PC-9 (cell line): ENCODE measurements around the gene MTMR10. TPM values are rescaled to one million over a fixed set of nuclear protein-coding genes. Genes with fewer than 3 reads are reported as not detected.

Experiments used
- BruUV-seq: library from RNA; stranded (reverse); fragments of 400-500 nt; replicated peaks from 2 replicates; lab custom pipeline; 2021; lab: Mats Ljungman, UMichigan
- CTCF ChIA-PET: fragments of 300-600 bp; sonication (Branson Sonifier 250); formaldehyde crosslinking; loops from one replicate; lab custom pipeline; 2022; ENCODE audit warnings: antibody characterized with exemption; lab: Charles Lee
- POLR2A ChIA-PET: fragments of 300-600 bp; sonication (Branson Sonifier 250); formaldehyde crosslinking; loops from one replicate; lab custom pipeline; 2022; ENCODE audit warnings: antibody characterized with exemption; ENCODE audit not compliant: unreplicated experiment; lab: Charles Lee
- DNase-seq, 2 experiments: peaks; one replicate each; pipeline versions ENCODE4 v3.0.0 to v3.0.0-alpha.2; 2015 to 2022; ENCODE audit warnings: mixed read lengths in 1 of 2
- H2AFZ ChIP-seq: fragments of 200-600 bp; sonication (generic); 2 replicates; pipeline ENCODE4 v1.8.1; 2017; ENCODE audit warnings: antibody characterized with exemption
- H3F3A ChIP-seq: fragments of 200-600 bp; sonication (generic); 2 replicates; pipeline ENCODE4 v1.8.1; 2017; ENCODE audit warnings: antibody characterized with exemption, mild to moderate bottlenecking, low read depth; ENCODE audit not compliant: insufficient read depth
- H3K27ac ChIP-seq: fragments of 200-600 bp; sonication (generic); 2 replicates; pipeline ENCODE4 v1.6.1; 2016; ENCODE audit warnings: mixed run types
- H3K27me3 ChIP-seq: fragments of 200-600 bp; sonication (generic); 2 replicates; pipeline ENCODE4 v1.6.1; 2016; ENCODE audit warnings: low read depth, mixed run types; ENCODE audit not compliant: insufficient read depth
- H3K36me3 ChIP-seq: fragments of 200-600 bp; sonication (generic); 2 replicates; pipeline ENCODE4 v1.6.1; 2016; ENCODE audit warnings: low read depth, mixed run types
- H3K4me1 ChIP-seq: fragments of 200-600 bp; sonication (generic); replicated peaks from 2 replicates; pipeline ENCODE4 v1.6.1; 2016; ENCODE audit warnings: mixed run types; ENCODE audit not compliant: insufficient read depth
- H3K4me2 ChIP-seq: fragments of 200-600 bp; sonication (generic); 2 replicates; pipeline ENCODE4 v1.6.1; 2017; ENCODE audit warnings: mixed run types
- H3K4me3 ChIP-seq: fragments of 200-600 bp; sonication (generic); 2 replicates; pipeline ENCODE4 v1.6.1; 2016; ENCODE audit warnings: mixed run types
- H3K79me2 ChIP-seq: fragments of 200-600 bp; sonication (generic); 2 replicates; pipeline ENCODE4 v1.6.1; 2017; ENCODE audit warnings: low read depth, mixed run types
- H3K9me2 ChIP-seq: fragments of 200-600 bp; sonication (generic); 2 replicates; pipeline ENCODE4 v1.8.1; 2017; ENCODE audit warnings: mild to moderate bottlenecking; ENCODE audit not compliant: insufficient read depth
- H3K9me3 ChIP-seq: fragments of 200-600 bp; sonication (generic); 2 replicates; pipeline ENCODE4 v1.8.1; 2016; ENCODE audit warnings: low read depth; ENCODE audit not compliant: insufficient read depth
- H4K20me1 ChIP-seq: fragments of 200-600 bp; sonication (generic); 2 replicates; pipeline ENCODE4 v1.8.1; 2017; ENCODE audit not compliant: insufficient read depth
- CTCF ChIP-seq: fragments of 200-600 bp; sonication (generic); conservative IDR thresholded peaks from 2 replicates; pipeline ENCODE4 v1.6.1; 2017; ENCODE audit warnings: mixed run types, antibody characterized with exemption, mild to moderate bottlenecking, moderate library complexity
- EZH2 ChIP-seq: fragments of 200-600 bp; sonication (generic); IDR thresholded peaks from 2 replicates; pipeline ENCODE4 v1.8.0; 2017; ENCODE audit warnings: antibody characterized with exemption, low read depth
- intact Hi-C: fragments of 100-400 bp; cut with micrococcal nuclease; formaldehyde crosslinking; loops from one replicate; pipeline ENCODE4 v1.10.0; 2022; ENCODE audit not compliant: unreplicated experiment
- total RNA-seq: library from RNA; stranded (reverse); gene quantifications from 2 replicates; pipeline ENCODE4 v1.2.3, GENCODE V29; 2021

Gene MTMR10
- total RNA-seq, 1 experiment from 2014 or later = 6.2 TPM

GRCh38 chr15:31017311-31017710 is 25.9 kb upstream of the MTMR10 start:
- H3K27ac ChIP-seq = no peak overlapping the region
- no peaks in the 10 kb centered on the region for H4K20me1 ChIP-seq
- intact Hi-C loops = no loop called here

DNA sequence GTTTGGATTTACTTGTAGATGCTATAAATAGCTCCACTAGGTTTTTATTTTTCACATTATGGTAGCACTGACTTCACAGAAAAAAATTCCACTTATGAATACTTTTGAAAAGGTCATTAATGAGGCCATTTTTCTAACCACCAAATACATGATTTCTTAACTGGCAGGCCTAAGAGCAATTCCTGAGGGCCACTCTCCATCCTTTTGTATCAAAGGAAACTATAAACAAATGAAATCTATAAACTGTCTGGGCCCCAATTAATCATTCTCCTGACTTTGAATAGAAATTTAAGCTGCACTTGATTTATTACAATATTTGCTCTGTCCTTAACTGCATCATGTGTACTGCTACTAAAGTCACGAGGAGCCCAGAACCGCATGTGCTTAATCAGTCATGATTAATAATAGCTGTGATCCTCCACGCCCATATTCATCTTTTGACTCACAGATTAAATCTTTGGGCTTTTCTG is 25.1 kb upstream of the MTMR10 start:
- Histone ChIP-seq H3K4me3 (no peak overlapping the region), H3K9me2 (no peaks in the 10 kb centered on the region), H3K79me2 (no peaks in the 10 kb centered on the region), H4K20me1 (no peaks in the 10 kb centered on the region), H3K4me1 (no peaks in the 10 kb centered on the region), H3K27ac (no peak overlapping the region), H2AFZ (no peak overlapping the region), H3K4me2 (no peak overlapping the region), H3F3A (no peaks in the 10 kb centered on the region), H3K27me3 (0 out of 2 replicates have a peak, but pooled peaks cover 10% of the 10 kb centered on the region), H3K36me3 (no peaks in the 10 kb centered on the region), H3K9me3 (no peaks in the 10 kb centered on the region)
- DNase-seq = no peak
- no peak for TF ChIP-seq CTCF
- TF ChIP-seq EZH2 = no peak
- ChIA-PET CTCF (no interaction called here), POLR2A (no interaction called here)
- intact Hi-C loops = no loop called here
- BruUV-seq = no TSS peak

More at GRCh38 chr15:31017311-31017710, 25.9 kb upstream of the MTMR10 start:
- no peak overlapping the region for H2AFZ ChIP-seq
- CTCF ChIA-PET = no interaction called here
- H3K4me3 ChIP-seq = no peak overlapping the region
- no peak overlapping the region for H3K4me2 ChIP-seq
- H3K36me3 ChIP-seq = no peaks in the 10 kb centered on the region
- no peak for DNase-seq
- H3F3A ChIP-seq = no peaks in the 10 kb centered on the region
- TF ChIP-seq EZH2 (no peak), CTCF (no peak)
- no peaks in the 10 kb centered on the region for H3K9me3 ChIP-seq
- no TSS peak for BruUV-seq
- H3K9me2 ChIP-seq = no peaks in the 10 kb centered on the region
- POLR2A ChIA-PET = no interaction called here
- H3K79me2 ChIP-seq = no peaks in the 10 kb centered on the region
- H3K4me1 ChIP-seq = no peaks in the 10 kb centered on the region
- H3K27me3 ChIP-seq = 0 out of 2 replicates have a peak, but pooled peaks cover 10% of the 10 kb centered on the region

- no peaks in the 10 kb centered on the region for H3K4me1 ChIP-seq
- no peaks in the 10 kb centered on the region for H3F3A ChIP-seq
- H4K20me1 ChIP-seq = no peaks in the 10 kb centered on the region
- intact Hi-C loops = no loop called here
- no peaks in the 10 kb centered on the region for H3K9me3 ChIP-seq
- no peaks in the 10 kb centered on the region for H3K79me2 ChIP-seq
- H3K27ac ChIP-seq = no peak overlapping the region
- H2AFZ ChIP-seq = no peak overlapping the region
- TF ChIP-seq EZH2 (no peak), CTCF (no peak)
- 0 out of 2 replicates have a peak, but pooled peaks cover 4% of the 10 kb centered on the region for H3K27me3 ChIP-seq
- no peak overlapping the region for H3K4me3 ChIP-seq
- CTCF ChIA-PET = no interaction called here
- H3K36me3 ChIP-seq = no peaks in the 10 kb centered on the region
- no peak for DNase-seq
- H3K4me2 ChIP-seq = no peak overlapping the region
- no TSS peak for BruUV-seq
- POLR2A ChIA-PET = no interaction called here
- no peaks in the 10 kb centered on the region for H3K9me2 ChIP-seq
Measured at GRCh38 chr15:31014608-31014925, 23.1 kb upstream of the MTMR10 start.
